ENCODE results near the gene RNF212. TPM values are rescaled to one million over a fixed set of nuclear protein-coding genes. Genes with fewer than 3 reads are reported as not detected.
"Not testable (repeated sequence)": the region's sequence is repeated elsewhere in the genome, so short reads cannot be mapped to it uniquely, and the experiment has no call there.

Gene RNF212
- total and polyA plus RNA-seq, 2 of the 13 experiments (the other 11 are each of a cell fraction or from before 2014, with no cell fraction given), result not detected

- FAIRE-seq; POLR2A ChIA-PET; H3K79me2 ChIP-seq (ENCODE audit: insufficient read depth, low read length); H3K9ac ChIP-seq (ENCODE audit: insufficient read depth, low read depth, low read length); CTCF ChIA-PET (ENCODE audit: low intra/inter-chr PET ratio, low total read pairs); H3K4me3 ChIP-seq (replicated peaks in 1 of 3; ENCODE audit: insufficient read depth in 1 of 3, low read depth in 2 of 3, low read length in 3 of 3); H3K27ac ChIP-seq (ENCODE audit: extremely low read length, insufficient read depth, low read length); in situ Hi-C loops (cut with HindIII; ENCODE audit: extremely low pct_ligation_motif_present, low pct_unique_long_range_greater_than_20kb); BruUV-seq (replicated peaks); H3K9me3 ChIP-seq (ENCODE audit: low read length); DNase-seq (ENCODE audit: low spot score); H4K20me1 ChIP-seq (ENCODE audit: insufficient read depth, low read length); ATAC-seq; H2AFZ ChIP-seq (ENCODE audit: low read length); H3K36me3 ChIP-seq (replicated peaks in 1 of 2; ENCODE audit: control insufficient read depth in 1 of 2, insufficient read depth in 2 of 2, low read length in 2 of 2); H3K4me2 ChIP-seq (ENCODE audit: low read depth, low read length); intact Hi-C loops (cut with micrococcal nuclease; ENCODE audit: unreplicated experiment): not testable (repeated sequence)
- 6% methylated on average over 3 of the region's 11 CpGs for WGBS (ENCODE audit: low lambda C conversion rate)
- Histone ChIP-seq H3K4me1 (ENCODE audit: insufficient read depth, low read length) (peaks cover 26% of the 10 kb centered on the region), H3K27me3 (ENCODE audit: control insufficient read depth in 1 of 2, insufficient read depth in 2 of 2, low read length in 2 of 2) (peaks cover 26 to 82% of the 10 kb centered on the region in 2 experiments)
Observed at GRCh38 chr4:1054696-1055242, 58.6 kb downstream of the RNF212 start.

- H3K4me2 ChIP-seq (ENCODE audit: low read depth, low read length); in situ Hi-C loops (cut with HindIII; ENCODE audit: extremely low pct_ligation_motif_present, low pct_unique_long_range_greater_than_20kb); CTCF ChIA-PET (ENCODE audit: low intra/inter-chr PET ratio, low total read pairs); intact Hi-C loops (cut with micrococcal nuclease; ENCODE audit: unreplicated experiment); H3K27ac ChIP-seq (ENCODE audit: extremely low read length, insufficient read depth, low read length); H3K9me3 ChIP-seq (ENCODE audit: low read length); H4K20me1 ChIP-seq (ENCODE audit: insufficient read depth, low read length); H2AFZ ChIP-seq (ENCODE audit: low read length); H3K9ac ChIP-seq (ENCODE audit: insufficient read depth, low read depth, low read length); BruUV-seq (replicated peaks); POLR2A ChIA-PET; DNase-seq (ENCODE audit: low spot score); H3K36me3 ChIP-seq (replicated peaks in 1 of 2; ENCODE audit: control insufficient read depth in 1 of 2, insufficient read depth in 2 of 2, low read length in 2 of 2); H3K79me2 ChIP-seq (ENCODE audit: insufficient read depth, low read length); FAIRE-seq; H3K4me3 ChIP-seq (replicated peaks in 1 of 3; ENCODE audit: insufficient read depth in 1 of 3, low read depth in 2 of 3, low read length in 3 of 3); ATAC-seq: not testable (repeated sequence)
- Histone ChIP-seq H3K27me3 (ENCODE audit: control insufficient read depth in 1 of 2, insufficient read depth in 2 of 2, low read length in 2 of 2) (peaks cover 31 to 84% of the 10 kb centered on the region in 2 experiments), H3K4me1 (ENCODE audit: insufficient read depth, low read length) (peaks cover 26% of the 10 kb centered on the region)
- WGBS (ENCODE audit: low lambda C conversion rate), result 0% methylated on average over 5 of the region's 7 CpGs
Observed at GRCh38 chr4:1053891-1054290, 59.5 kb downstream of the RNF212 start.

GRCh38 chr4:1053080-1053661 is 60.2 kb downstream of the RNF212 start:
- Histone ChIP-seq H4K20me1 (ENCODE audit: insufficient read depth, low read length) (peaks cover 3% of the 10 kb centered on the region; the same call in 1 of the 2 replicates), H2AFZ (ENCODE audit: low read length) (no peak overlapping the region), H3K36me3 (replicated peaks in 1 of 2; ENCODE audit: control insufficient read depth in 1 of 2, insufficient read depth in 2 of 2, low read length in 2 of 2) (no peaks in the 10 kb centered on the region), H3K27me3 (ENCODE audit: control insufficient read depth in 1 of 2, insufficient read depth in 2 of 2, low read length in 2 of 2) (peaks cover 34 to 84% of the 10 kb centered on the region in 2 experiments), H3K4me2 (ENCODE audit: low read depth, low read length) (no peak overlapping the region), H3K4me3 (replicated peaks in 1 of 3; ENCODE audit: insufficient read depth in 1 of 3, low read depth in 2 of 3, low read length in 3 of 3) (no peak overlapping the region), H3K9me3 (ENCODE audit: low read length) (no peaks in the 10 kb centered on the region), H3K27ac (ENCODE audit: extremely low read length, insufficient read depth, low read length) (no peak overlapping the region), H3K4me1 (ENCODE audit: insufficient read depth, low read length) (peaks cover 21% of the 10 kb centered on the region), H3K79me2 (ENCODE audit: insufficient read depth, low read length) (no peaks in the 10 kb centered on the region), H3K9ac (ENCODE audit: insufficient read depth, low read depth, low read length) (no peak overlapping the region)
- in situ Hi-C loops (cut with HindIII; ENCODE audit: extremely low pct_ligation_motif_present, low pct_unique_long_range_greater_than_20kb) (no loop called here), intact Hi-C loops (cut with micrococcal nuclease; ENCODE audit: unreplicated experiment) (no loop called here)
- FAIRE-seq (no peak), DNase-seq (ENCODE audit: low spot score) (no peak), ATAC-seq (no peak)
- WGBS (ENCODE audit: low lambda C conversion rate), result 16% methylated on average over 12 of the region's 24 CpGs
- CTCF ChIA-PET (ENCODE audit: low intra/inter-chr PET ratio, low total read pairs), result no interaction called here
- POLR2A ChIA-PET, result no interaction called here
- BruUV-seq (replicated peaks), result no TSS peak
- TF ChIP-seq ELK4 (CRISPR knock-in tag; IDR thresholded peaks at IDR 0.05; ENCODE audit: borderline replicate concordance), result no peak
- no peak for TF ChIP-seq MTF1 (CRISPR knock-in tag; IDR thresholded peaks at IDR 0.05)
- TF ChIP-seq RBM39 (IDR thresholded peaks at IDR 0.05; ENCODE audit: low read depth, low read length, poor library complexity, severe bottlenecking), result no peak
- no peak for TF ChIP-seq GATA4 (IDR thresholded peaks at IDR 0.05; ENCODE audit: borderline replicate concordance, low read depth)

Measured in HepG2 (cell line).